GM21390 (cell line): Measurements from ENCODE around the gene MSI2.
A peak's percentile ranks its signal among the peaks of the same experiment; 100 is the strongest.

Experiments
- ATAC-seq: cut with Tn5 transposase; IDR thresholded peaks from one replicate; pipeline ENCODE4 v1.9.1; 2021; ENCODE audit not compliant: unreplicated experiment

Gene MSI2

DNA sequence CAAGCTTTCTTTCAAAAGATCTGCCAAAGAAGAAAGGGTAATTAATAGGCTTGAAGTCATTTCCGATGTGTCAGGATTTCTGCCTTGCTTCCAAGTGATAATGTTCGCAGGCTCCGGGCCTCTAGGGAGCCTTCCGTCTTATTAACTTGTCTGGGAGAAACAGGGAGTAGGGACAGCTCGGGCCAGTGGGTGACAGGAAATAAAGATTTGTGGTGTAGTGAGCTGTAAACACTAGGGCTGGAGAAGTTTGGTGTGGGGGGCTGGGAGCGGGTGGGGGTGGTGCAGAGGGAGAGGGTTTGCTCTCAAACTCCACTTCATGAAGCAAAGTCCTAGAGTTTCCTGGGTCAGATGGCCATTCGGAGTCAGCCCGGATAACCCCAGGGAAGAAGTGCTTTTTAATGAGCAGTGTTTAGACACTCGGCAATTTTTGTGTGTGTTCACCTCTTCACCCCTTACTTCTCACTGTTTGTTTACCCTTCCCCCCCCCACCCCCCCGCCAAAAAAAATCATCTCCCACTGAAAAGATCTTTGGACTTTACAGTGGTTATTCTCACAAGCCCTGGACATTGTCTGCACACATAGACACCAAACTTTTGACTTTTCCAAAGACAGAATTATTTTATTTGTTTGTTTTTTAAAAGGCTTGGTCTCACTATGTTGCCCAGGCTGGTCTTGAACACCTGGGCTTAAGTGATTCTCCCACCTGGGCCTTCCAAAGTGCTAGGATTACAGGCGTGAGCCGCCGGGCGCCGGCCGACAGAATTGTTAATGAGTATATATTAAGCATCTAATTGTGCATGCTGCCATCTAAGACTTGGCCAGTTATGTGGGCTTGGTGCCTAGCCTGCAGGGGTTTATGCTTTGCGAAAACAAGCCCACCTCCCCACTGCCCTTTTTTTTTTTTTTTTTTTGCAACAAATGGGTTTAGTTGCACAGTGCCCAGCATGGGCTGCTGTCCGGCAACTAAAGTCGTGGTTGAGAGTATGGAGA lies 292.4 kb downstream of the MSI2 start:
- no peak for ATAC-seq

DNA sequence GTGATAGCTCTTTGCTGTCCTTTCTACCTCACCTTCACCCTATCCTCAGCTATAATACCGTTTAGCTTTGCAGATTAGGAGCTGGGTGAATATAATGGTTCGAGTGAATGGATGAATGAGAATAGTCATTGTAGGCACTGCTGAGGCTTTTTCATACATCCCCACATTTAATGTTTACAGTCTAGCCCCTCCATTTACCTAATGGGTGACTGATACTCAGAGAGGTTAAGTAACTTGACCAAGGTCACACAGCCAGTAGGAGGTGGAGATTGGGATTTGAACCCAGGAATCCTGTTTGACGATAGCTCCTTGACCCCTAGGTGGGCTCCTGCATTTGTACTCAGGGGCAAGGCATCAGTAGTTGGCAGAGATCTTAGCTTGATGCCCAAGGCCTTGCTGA lies 293.1 kb downstream of the MSI2 start:
- no peak for ATAC-seq

DNA sequence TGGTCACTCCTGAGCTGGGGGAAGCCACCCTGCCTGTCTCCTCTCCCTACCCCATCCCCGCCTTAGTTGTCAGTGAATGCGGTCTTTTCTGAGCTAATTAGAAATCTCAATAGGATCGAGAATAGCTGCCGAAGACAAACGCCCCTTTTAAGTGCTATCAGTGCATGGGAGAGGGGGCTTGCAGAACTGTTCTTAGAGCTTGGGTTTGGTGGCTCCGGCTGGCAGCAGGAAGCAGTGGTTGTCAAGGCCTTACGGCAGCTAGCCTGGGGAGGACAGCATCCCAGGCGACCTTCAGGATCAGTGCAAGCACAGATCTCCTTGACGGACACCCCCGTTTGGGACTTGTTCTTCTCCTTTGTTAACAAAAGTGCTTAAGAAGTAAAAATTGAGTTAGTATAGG lies 293.7 kb downstream of the MSI2 start:
- no peak for ATAC-seq

DNA sequence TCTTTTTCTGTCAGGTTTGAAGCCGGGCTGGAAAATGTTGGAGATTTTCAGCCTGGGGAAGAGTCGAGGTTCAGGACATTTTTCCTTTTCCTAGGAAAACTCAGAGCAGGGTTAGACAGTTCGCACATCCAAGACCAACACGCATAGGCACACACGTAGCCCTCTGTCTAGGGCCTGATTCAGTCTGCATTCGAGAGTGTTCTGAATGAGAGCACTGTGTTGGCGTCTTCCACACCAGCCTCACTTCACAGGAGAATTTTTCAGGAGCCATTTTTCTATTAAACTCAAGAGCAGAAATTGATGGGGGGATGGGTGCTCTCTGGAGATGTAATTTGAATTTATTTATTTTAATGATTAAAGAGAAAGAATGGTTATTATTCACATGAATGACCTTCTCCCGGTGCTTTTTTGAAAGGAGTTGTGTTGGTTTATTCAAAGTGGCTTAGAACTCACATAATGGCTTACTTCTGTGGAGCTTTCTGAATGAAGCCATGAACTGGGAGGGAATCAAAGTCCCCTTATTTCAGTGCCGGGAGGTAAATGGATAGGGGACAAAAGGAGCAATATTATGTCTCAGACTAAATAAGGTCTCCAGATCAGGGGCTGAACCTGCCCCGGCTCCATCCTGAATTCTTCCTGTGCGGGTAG lies 294.5 kb downstream of the MSI2 start:
- no peak for ATAC-seq

DNA sequence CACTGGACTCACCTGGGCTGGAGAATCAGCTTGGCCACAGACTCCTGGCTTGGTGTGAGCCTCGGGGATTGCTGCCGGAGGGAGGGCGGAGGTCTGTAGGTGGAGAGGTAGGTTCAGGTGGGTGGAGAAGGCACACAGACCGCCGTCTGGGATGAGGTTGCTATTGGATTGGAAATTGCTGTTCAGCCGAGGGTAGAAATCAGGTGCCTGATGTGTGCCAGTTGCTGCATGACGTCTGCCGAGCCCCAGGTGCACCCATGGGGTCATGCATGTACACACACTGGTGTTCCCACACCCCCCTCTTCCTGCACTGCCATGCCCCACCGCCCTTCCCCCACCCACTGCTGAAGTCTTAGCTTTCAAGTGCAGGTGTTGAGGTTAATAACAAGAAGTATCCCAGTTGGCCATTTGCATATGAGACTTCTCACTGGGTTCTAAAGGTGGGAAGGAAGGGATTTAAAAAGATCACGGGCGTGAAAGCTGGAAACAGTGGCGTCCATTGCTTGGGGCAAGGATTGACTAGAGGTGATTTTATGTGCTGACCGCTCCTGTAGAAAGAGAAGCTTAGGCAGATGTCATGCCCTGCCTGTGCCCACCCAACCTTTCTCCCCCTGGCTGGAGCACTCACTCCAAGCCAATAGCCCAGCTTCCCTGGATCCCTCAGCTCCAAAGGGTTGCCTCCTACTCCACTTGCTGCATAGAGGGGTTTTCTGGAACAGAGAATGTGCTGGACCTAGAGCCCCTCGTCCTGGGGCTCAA lies 295.2 kb downstream of the MSI2 start:
- ATAC-seq, result peak; percentile 58

DNA sequence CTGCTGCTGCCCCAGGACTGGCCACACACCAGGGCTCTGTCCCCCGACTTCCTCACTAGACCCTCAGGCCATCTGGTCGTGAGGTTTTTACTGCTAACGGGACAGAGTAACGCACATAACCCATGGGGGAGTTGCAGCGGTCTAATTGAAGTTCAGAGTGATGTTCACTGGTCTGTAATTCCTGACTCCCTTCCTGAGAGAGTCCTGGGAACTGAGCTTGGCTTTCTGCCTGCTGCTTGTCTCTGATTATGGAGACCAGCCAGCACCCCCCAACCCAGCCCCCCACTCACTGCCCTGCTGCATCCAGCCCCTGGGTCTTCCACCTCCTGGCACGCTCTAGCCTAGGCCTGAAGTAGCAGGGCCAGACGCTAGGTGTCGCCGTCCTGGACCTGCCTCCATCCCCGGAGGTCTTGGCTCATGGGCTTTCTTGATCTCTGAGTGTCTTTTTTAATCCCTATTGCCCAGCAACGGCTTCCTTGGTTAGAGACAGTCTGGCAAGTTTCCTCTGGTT lies 295.8 kb downstream of the MSI2 start:
- ATAC-seq, result no peak

DNA sequence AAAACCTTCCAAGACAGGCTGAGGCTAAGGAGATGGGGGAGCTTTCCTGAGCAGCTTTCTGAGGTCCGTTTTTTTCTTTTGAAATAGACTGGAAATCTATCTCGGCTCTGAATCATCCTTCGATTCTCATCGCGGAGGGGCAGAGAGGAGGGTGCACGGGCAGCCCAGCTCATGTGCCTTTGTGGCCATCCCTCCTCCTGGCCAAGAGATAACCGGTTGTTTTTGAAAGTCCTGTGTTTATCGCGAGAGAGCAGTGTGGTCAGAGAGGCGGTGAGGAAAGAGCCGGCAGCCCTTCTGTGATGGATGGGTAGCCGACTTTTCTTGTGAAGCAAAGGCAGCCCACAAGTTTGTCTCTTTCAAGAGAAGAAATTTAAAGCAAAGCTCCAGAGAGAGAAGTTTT lies 297.2 kb downstream of the MSI2 start:
- ATAC-seq, result no peak

DNA sequence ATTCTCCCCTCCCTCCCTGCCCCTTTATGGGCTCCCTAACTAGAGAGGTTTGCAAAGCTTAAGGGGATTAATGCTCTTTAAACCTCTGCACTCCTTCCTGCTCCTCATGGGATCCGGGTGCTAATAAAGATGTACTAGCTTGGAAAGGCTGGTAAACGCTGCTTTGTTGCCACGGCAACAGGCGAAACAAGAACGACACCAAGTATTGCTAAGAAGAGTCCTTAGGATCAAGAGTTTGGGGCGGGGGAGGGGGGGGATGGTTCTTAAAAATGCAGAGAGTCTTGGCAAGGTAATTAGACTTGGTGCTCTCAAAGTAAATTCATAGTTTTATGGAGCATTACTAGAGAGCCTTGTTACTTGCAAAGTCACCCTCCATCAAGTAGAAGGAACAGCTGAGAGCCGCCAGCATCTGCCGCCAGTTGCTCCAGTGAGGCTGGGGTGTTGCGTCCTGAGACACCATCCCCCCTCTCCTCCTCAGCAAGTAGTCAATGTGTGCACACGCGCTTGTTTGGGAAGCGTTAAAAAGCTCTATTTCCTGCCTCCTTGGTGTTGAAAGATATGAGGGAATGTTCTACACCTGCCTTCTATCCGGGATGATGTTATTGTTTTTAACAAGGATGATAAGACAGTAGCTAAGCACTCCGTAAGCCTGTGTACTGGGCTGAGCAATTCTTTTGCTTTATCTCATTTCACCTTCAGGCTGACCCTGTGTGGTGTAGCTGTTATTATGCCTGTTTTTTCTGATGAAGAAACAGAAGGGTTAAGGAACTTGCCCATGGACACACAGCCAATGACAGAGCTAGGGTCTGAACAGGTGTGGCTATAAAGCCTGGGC lies 297.9 kb downstream of the MSI2 start:
- no peak for ATAC-seq

DNA sequence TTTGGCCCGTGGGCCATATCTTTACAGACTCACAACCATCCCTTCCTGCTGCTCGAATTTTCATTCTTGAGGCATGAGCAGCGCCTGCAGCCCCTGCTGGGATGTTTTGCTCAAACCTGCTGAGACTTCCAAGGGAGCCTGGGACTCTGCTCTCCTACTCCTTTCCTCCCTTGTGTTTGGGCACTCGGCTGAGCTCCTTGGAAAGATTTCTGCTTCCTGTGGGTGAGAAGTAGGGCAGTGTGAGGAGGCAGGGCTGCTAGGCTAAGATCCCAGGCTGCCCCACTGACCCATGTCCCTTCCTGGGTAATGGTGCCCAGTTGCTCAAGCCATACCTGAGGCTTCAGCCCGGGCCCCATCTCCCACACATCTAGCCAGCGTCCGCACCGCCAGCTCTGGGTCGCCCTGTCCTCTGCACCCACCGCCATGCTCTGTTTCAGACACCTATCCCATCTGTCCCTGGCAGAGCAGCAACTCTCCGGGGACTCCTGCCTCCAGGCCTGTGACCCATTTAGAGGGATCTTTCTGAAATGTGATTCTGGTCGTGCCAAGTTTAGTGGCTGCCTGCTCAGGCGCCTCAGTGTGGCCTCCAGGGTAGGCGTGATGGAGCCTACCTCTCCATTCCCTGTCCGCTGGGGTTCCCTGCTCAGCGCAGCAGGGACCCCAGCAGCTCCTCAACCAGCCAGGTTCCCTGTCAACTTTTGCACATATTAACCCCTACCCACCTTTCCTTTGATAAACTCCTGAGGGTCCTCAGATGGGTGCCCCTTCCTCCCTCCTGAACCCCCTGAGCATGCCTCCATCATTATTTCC lies 298.7 kb downstream of the MSI2 start:
- ATAC-seq, result no peak

DNA sequence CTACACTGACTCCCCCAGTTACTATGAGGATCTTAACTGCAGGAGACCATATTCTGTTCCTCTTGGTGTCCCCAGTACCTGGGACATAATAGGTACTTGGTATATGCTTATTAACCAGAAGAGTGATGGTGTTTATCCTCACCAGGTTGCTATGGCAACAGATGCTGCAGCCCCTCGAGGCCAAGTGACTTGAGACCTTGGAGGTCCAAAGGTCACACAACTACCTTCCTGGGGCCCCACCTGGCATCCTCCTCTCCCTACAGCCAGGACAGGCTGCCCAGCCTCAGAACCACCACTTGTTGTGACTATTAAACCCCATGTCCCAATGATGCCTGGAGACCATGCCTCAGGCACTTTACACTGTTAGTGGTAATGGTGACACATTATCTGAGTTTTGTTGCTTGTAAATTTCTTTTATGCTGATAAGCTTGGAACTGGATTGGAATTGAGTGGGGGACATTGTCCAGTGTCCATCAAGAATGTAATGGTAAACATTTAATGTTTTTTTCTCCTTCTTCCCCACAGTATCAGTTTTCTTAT lies 299.4 kb downstream of the MSI2 start:
- no peak for ATAC-seq

DNA sequence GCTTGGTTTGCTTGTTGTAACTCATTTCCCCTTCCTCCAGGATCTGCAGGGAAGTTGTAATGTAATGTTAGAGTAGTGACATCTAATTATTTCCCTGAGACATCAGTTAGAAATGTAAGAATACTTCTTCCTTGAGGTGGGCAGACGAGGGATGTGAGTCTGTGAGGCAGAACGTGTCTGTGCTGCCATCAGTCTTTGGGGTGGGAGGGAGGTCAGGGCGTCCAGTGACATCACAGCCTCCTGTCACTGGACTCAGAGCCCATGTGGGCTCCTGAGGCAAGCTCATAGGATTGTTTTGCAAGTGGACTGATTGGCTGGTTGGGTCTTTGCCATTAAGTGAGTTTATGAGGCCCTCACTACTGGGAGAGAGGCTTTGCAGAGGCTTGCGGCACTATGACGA lies 300.0 kb downstream of the MSI2 start:
- ATAC-seq, result no peak

DNA sequence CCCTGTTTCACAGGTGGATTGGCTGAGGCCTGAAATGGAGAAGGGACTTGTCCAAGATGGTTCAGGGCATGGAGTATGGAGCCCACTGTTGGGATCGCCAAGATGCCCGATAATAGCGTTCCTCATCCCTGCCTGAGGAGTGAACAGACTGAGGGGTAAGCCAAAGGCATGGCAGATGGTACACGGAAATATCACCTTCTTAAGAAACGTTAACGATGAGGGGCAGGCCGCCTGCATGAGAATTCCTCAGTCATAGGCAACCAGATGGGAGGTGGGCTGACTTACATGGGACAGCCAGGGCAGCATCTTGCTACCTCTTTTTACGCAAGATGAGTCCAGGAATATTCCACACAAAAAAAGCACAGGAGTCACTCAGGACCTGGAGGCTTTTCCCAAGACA lies 300.7 kb downstream of the MSI2 start:
- ATAC-seq, result no peak

DNA sequence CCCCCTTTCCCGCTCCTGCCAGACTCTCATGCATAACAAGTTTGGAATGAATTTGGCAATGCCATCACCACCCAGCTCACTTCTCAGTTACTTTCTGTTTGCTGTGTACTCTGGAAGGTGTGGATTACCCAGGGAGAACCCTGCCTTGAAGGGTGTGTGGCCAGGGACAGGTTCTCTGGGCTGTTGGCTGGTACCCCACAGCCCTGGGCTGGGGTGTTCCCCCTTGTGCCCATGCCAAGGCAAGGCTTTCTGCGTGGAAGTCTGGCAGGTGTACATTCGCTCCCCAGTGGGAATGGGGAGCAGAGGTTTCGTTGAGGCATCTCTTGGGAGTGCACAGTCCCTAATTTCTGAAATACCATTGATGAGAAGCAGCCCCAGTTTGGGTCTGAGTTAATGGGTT lies 301.1 kb downstream of the MSI2 start:
- no peak for ATAC-seq

DNA sequence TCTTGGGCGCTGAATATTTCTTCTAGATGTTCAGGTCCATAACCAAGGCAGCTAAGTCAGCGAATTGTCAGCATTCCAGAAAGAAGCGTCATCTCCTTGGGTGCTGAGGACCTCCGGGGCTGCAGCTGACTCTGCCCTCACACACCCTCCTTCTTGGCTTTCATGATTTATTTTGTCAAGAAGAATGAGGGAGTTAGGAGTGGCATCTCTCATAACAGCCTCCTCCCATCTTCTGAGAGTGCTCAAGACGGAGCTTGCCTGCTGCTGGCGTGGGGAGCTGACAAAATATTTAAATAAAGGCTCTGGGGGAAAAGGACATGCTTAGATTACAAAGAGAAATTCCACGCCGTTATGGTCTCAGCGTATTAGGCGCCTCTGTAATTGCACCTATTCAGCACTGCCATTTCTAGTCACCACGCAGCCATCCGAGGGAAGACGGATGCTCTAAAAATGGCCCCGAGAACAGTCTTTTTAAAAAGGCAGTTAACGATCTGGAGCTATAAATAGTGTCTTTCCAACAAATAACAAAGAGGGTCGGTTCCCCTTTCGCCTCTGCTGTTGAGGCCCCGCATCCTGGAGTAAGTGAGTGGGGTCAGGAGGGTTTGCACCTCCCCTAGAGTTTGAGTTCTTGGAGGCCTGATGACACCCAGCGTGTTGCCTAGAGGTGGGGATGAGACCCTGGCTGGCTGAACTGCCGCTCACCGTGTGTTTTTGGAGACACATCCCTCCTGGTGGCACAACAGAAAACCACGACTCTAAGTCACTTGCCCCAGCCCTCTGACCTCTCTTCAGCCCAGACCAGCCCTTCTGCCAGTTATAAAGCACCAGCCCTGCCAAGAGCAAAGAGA lies 301.7 kb downstream of the MSI2 start:
- ATAC-seq, result no peak

DNA sequence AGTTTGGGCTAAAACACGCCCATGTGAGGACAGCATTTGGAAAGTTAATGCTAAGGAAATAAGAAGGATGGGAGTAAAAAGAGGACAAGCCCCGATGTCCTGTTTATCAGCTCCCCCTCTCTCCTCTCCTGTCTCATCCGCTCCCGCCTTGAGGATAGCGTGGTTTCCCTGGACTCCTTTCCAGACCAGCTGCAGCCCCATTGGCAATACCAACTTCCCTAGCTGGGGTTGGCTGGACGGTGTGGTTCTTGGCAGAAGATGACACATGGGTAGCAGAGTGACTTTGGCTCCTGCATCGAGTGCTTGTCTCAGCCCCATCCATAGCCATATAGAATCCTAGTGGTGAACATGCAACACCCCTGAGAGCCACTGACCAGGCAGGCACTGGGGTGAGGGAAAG lies 302.9 kb downstream of the MSI2 start:
- ATAC-seq, result no peak

DNA sequence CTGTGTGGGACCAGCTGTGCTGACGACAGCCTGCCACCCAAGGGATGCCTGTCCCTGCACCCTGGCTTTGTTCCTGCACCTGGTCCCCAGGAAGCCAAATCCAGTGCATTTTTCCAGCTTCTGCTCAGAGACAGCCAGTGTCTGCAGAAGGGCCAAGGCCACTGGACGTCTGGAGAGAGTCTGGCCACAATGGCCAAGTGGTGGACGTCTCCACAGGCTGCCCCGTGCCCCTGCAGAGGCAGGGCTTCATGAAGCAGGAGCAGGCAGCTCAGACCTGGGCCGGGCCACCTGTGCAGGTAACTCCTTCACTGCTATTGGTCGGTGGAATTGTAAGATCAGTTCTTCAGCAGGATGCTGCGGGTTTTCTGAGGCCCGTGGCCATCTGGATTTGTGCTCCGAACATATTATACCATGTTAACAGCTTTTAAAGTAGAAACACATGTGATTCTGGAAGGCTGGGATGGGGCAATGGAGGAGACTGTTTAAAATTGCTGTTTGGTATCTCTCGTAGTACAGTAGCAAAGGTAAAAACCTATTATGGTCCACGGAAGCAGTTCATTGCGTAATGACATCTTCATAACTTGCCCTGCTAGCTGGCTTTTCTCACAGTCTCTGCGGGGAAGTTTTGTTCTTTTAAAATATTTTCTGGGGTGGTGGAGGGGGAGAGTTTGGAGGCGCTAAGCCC lies 303.5 kb downstream of the MSI2 start:
- no peak for ATAC-seq

DNA sequence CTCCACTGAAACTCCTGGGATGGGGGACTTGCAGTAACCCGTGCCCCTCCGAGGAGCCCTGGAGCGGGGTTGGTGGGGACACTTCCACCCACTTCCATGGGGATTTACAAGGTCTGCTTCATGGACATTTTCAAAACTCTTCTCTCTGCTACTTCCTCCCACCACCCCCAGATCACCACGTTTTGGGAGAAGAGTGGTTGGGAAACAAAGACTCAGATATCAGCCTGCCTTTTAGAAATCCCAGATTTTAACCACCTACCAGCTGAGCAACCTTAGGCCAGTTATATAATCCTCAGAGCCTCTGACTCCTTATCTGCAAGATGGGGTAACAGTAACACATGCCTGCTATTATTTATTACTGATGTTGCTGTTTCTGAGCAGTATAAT lies 304.0 kb downstream of the MSI2 start:
- ATAC-seq, result no peak
